Fibroblast of skin of abdomen (primary cell): Measurements from ENCODE around the gene HOOK2.

ENCODE experiments used
- DNase-seq: peaks from one replicate; pipeline ENCODE4 v3.0.0-alpha.2; 2013

HOOK2 gene

DNA sequence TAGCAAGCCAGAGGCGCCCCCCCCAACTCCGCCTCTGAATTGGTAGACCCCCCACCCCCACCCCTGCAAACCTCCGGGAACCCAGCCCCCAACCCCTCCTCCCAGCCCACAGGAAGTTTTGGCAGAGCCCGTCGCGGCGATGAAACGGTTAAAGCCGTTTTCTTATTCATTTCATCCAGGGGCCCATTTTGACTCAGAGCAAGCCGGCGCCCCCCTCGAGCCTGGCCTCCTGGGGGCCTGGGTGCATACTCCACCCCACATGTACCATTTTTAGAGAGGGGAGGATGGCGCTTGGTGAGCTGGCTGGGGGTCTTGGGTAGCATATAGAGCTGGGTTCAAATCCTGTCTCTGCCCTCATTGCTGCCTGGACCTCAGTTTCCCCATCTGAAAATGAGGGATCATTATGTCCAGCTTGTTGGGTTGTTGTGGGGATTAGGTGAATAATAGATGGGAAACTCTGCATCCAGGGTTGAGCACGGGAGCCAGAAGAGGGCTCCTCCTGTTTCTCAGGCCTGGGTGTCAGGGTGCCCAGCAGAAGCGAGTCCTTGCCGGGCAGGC lies 8.0 kb upstream of the HOOK2 start:
- DNase-seq = peak; percentile 67

DNA sequence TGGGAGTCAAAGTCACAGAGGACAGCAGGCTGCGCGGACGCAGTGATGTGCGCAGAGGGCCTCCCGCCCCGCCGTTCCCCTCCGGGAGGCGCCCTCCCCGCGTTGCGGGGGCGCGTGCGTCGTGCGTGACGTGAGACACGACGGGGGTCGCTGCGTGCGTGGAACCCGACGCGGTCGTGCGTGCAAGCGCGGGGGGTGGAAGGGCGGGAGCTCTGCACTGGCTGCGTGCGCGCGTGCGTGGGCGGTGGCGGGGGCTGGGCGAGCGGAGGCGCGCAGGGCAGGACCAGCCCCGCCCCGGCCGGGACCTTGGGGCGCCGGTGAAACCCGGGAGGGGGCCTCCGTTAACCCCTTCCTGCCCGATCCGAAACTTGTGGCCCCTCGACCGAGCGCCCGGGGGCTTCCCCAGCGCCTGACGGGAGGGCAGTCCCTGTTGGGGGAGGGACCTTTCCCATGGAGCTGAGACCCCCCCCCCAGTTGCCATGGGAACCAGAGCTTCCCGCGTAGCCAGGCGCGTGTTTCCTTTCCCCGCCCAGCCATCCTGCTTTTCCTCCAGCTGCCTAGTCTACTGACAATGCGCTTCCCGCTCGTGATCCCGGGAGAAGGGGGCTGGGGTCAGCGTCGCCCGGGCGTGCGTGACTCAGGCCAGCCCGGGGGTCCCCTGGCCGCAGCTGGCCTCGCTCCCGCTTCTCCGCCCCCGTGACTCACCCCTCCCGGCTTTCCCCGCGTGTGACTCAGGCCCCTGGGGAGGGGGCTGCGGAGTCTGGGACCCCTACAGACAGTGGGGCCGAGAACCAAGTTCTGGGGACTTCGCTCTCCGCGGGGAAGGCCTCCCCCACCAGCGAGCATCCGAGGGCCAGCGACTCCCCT lies 7.3 kb upstream of the HOOK2 start:
- DNase-seq = peak; percentile 91

DNA sequence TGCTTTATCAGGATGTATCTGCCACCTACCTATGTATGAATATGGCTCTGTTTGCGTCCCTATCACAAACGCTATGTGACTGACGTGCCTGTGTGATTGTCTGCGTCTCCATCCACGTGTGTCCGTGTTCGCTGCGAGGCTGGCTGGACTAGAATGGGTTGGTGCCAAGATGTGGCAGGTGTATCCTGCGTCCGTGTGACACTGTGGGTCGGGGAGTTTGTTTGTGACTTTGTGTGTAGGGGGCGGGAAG lies 6.7 kb upstream of the HOOK2 start:
- no peak for DNase-seq

DNA sequence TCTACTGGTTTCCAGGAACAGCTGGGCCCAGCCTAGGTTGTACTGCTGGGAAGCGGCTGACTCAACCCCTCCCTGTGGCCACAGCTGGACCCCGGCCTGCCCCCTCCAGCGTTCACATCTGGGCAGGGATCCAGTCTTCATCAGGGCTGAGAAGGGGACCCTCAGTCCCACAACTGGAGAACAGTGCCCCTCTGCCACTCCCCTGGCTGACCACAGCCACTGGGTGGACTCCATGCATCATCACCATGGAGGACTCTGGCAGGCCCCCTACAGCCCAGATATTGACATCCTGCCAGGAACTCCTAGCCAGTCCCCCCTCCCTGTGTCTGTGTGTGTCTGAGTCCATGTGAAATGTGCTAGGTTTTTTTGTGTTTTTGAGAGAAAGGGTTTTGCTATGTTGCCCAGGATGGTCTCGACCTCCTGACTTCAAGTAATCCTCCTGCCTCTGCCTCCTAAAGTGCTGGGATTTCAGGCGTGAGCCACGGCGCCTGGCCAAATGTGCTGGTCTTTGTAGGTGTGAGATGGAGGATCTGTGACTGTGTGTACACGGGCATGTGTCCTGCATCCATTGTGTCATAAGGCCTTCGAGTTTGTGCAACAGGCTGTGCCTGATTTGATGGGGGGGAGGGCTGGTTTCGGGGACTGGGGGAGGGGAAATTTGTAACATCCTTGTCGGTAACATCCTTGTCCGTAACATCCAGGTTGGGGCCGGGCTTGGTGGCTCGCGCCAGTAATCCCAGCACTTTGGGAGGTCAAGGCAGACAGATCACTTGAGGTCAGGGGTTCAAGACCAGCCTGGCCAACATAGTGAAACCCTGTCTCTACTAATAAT lies 4.0 kb upstream of the HOOK2 start:
- DNase-seq = peak; percentile 91

DNA sequence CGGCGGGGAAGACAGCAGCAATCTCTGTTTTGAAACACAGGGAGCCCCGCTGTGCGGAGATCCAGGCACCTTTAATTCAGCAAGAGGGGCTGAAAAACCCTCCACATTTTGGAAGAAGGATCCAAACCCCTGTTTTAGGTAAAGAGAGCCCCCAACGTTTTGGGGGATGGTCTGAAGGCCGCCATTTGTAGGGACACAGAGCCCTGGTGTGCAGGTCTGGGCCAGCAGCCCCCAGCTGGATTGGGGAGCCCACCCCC lies 3.5 kb upstream of the HOOK2 start:
- DNase-seq = no peak

DNA sequence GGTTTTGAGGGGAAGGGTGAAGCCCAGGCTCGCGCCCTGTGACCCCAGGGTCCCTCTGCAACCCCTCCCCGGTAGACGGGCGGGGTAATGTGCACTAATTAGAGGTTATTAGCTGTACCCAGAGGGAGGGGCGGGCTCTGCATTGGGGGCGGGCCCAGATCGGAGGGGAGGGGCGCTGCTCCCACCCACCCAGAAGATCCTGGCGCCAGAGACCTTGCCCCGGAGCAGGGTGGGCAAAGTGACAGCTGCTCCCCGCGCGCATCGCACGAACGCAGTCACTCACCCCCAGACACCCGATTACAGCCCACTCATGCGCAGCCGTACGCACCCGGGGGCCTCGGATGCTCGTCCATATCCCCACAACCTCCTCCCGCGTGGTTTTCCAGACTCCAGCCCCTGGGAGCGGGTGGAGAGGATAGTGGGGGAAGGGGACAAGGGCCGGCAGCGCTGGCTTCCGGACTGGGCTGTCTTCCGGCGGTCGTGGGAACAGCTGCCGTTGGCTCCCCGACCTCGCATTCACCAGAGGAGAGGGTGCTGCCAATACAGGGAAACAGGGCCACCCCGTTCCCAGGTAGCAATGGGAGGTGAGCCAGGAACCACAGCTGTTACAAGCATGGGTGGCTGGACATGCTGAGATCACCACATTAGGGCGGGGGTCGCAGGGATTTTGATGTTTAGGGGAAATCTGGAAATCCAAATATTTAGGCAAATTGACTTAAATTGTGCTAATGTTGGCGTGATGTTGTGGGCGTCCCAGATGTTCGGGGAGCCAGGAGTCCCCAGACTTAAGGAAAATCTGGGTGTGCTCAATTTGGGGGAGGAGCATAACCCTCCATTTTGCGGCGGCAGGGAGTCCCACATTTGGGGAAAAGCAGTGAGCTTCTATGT lies 2.9 kb upstream of the HOOK2 start:
- peak; percentile 83 for DNase-seq

DNA sequence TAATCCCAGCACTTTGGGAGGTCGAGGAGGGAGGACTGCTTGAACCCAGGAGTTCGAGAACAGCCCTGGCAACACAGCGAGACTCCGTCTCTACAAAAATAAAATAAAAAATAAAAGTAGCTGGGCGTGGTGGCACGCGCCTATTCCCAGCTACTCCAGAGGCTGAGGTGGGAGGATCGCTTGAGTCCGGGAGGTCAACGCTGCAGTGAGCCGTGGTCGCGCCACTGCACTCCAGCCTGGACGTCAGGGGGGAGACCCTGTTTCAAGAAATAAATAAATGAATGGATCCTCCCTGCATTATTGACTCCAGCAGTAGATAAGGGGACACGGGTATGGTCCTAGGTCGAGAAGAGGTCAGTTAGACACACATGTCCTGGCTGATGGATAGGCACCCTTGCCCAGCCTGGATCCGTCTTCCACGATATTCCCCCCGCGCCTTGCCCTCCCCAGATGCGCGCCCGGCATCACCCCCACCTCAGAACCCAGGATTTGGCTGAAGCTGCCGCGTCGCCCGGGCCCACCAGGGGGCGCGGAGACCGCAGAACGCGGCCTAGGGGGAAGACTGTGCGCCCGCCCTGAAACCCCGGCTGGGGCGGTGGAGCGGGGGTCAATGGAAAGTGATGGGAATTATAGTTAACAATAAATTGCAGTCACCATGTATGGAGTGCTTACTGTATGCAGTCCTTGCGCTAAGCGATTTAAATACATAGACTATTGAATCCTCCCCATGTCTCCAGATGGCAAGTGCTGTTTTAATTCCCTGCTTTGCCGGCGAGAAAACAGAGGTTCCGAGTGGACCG lies 2.1 kb upstream of the HOOK2 start:
- peak; percentile 78 for DNase-seq

DNA sequence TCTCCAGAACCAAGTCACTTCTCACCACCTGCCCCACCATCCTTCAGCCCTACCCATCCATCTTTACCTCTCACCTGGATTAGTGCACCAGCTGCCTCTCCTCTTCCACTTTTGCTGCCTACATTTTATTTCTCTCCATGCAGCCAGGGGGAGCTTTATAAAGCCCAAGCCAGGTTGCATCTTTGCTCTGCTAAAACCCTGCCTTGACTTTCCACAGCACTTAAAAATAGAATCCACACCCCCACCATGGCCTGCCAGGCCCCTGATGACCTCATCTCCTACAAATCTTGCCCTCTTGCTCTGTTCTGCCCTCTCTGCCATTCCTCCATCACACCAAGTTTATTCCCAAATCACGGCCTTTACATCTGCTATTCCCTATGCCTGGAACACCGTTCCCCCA lies 1.8 kb downstream of the HOOK2 start:
- DNase-seq = peak; percentile 33

DNA sequence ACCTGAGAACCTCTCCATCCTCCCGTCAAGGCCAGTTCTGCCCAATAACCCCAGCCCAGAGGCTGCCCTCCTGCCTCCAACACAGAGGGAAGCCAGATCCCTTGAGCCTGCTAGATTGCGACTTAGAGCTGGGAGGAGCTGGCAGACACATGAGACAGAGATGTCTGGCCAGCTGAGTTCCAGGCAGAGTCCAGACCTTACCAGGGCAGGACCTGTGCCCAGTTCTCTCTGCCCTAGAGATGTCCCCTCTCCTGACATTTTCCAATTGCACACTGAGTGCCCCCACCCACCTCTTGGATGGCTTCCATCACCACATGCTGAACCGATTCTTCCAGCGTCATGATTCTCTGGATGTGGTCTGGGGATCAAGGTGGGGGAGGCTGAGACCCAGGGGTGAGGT lies 3.0 kb downstream of the HOOK2 start:
- DNase-seq = no peak

DNA sequence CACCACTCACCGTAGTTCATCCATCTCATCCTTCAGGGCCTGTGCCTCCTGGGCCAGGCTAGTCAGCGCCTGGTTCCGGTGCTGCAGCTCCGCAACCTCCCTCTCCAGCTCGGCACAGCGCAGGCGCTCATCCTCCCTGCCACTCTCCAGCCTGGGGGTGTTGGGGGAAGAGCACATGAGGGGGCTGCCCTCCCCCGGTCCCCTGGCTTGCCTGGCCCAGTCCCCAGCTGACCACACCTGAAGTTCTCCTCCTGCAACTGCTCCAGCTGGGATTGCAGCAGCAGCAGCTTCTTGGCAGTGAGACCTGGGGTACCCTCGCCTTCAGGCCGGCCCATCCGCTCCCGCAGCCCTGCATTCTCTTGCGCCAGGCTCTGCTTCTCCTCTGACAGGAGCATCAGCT lies 4.4 kb downstream of the HOOK2 start:
- no peak for DNase-seq

DNA sequence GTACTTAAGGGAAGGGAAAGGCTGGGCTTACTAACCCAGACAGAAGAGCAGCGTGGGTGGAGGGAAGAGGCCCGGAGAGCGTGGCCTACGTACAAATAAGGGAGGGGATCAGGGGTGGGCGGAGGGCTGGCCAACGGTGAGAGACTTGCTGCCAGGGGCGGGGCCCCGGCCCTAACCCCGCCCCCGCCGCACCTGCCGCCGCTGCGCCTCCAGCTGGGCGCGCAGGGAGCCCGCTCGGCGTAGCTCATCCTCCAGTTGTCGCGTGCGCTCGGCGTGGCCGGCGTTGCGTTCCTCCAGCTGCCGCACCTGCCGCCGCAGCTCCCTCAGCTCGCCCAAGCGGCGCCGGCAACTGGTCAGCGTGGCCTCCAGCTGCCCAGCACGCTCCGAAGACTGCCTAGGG lies 5.7 kb downstream of the HOOK2 start:
- DNase-seq = no peak

DNA sequence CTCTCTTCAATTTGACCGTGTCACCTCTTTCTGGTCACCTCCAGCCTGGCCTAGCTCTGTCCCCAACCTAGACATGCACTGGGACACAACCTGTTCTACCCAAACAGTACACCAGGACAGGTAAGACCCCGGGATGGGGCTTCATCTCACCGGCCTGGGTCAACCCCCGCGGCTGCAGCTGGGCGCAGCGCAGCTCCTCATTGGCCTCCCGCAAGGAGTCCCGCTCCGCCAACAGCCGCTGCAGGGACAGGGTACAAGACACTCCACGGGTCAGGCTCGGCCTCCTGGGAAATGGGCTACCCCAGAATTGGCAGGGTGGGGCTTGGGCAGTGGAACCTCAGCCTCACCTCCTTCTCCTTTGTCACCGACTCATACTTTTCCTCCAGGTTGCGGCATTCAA lies 7.7 kb downstream of the HOOK2 start:
- DNase-seq = no peak

DNA sequence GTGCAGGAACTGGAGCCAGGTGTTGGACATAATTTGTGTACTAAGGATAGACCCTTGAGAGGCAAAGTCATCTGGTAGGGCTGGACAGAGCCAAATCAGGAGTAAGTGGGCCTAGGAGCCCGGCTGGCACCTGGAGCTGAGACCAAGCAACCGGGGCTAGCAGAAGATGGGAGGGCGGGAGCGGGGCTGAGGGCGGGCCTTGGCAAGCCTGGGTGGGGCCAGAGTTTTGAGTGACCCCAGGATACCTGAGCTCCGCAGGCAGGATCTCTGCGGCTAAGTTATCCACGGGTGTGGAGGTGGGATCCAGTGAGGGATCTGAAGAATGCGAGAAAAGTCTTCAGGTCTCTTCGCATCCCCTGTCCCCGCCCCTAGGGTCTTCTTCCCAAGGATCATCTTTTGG lies 8.2 kb downstream of the HOOK2 start:
- no peak for DNase-seq

DNA sequence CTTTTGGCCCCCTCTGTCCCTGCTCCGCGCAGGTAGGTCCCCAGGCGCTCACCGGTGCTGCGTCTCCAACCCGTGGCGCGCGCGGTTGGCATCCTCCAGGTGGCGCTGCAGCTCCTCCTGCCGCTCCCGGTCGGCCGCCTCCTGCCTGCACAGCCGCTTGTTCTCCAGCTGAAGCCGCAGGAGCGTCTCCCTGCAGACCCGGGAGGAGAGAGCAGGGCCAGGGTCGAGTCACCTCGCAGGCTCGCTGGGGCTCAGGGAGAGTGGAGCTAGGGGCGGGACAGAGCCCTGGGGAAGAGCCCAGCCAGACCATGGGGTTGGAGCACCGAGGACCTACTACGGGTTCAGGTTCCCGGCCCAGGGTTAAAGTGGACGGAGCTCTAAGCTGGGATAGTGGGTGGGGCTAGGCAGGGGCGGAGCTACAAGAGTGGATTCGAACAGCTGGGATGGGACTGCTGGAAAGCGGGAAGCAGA lies 9.3 kb downstream of the HOOK2 start:
- DNase-seq = peak; percentile 81

DNA sequence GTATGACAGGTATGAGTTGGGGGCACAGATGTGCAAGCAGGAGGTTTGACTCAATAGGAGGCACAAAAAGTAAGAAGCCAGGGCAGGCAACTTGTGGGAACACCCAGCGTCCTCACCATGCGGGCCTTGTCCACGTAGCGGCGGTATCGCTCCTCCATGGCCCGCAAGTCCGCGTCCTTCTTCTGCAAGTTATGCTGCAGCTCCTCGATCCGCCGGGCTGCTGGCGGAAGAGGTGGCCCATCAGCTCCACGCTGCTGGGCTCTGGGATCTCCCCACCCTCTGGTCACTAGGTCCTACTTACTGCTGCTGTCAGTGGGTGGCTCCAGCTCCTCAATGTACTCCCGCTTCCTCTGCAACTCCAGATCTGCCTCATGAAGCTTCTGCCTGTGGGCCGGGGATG lies 10.7 kb downstream of the HOOK2 start:
- DNase-seq = no peak

DNA sequence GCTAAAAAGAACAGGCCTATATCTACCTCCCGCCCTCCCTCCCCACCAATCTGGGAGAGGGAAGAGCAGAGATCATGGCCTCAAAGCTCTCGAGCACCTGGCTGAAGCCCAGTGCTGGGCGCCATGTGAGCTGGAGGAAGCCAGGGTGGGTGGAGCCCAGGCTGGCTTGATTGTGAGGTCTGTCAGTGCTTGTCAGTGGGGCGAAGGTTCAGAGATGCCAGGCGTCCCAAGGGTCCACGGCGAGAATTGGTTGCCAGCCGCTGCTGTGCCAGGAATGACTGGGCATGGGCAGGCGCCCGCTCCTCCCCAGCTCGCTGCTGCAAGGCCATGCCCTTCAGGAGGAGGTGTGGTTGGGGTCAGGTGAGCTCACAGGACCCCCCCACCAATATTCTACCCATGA lies 12.3 kb downstream of the HOOK2 start:
- no peak for DNase-seq

DNA sequence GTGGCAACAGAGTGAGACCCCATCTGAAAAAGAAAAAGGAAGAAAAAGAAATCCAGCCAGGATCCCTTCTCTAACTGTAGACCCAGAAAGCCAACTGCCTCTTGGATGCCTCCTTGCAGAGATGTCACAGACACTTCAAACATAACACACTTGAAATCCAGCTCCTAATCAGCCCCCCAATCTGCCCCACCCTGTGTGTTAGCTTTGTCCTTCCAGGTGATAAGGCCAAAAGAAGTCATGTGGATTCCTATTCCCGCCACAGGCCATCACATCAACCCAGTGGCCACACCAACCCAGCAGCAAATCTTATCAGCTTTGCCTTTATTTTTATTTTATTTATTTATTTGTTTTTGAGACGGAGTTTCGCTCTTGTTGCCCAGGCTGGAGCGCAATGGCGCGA lies 15.7 kb downstream of the HOOK2 start:
- no peak for DNase-seq

DNA sequence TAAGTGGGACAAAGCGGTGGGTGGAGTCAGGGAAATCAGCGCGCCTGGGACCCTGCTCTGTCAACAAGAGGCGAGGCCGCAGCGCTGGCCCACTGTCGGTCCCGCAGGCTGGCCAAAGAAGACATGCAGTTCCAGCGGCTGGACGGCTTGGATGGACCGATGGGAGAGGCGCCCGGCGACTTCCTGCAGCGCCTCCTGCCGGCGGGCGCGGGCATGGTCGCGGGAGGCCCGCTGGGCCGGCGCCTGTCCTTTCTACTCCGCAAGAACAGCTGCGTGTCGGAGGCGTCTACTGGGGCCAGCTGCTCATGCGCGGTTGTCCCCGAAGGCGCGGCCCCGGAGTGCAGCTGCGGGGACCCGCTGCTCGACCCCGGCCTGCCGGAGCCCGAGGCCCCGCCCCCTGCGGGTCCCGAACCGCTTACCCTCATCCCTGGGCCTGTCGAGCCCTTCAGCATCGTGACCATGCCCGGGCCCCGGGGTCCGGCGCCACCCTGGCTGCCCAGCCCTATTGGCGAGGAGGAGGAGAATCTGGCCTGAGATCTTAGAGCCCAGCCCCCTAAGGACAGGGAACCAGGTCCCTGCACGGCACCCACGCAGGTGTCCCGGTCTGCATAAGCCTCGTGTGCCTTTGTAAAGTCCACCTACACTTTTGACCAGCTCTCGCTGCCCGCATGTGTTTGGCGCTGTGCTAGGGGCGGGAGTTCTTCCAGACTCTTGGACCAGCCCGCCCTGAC lies 17.6 kb downstream of the HOOK2 start:
- peak; percentile 58 for DNase-seq

DNA sequence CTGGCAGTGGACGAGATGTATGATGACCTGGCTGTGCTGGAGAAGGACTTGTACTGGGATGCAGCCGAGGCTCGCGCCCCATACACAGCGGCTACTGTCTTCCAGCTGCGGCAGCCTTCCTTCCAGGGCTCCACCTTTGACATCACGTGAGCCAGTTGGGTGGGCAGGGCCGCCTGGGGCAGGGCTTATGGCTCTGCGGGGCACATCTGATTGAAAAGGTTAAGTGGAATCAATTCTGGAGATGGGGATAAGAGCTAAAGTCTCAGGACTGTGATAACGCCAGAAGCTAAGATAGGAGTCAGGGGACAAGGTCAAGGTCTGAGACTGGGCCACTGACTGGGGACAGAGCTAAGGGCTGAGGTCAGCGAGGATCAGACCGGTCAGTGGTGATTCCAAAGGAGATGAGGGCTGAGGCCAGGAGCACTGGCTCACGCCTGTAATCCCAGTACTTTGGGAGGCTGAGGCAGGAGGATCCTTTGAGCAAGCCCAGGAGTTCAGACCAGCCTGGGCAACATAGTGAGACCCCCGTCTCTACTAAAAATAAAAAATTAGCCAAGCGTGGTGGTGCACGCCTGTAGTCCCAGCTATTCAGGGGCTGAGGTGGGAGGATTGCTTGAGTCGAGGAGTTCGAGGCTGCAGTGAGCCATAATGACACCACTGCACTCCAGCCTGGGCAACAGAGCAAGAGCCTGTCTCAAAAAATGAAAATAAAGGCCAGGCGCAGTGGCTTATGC lies 19.0 kb downstream of the HOOK2 start:
- DNase-seq = no peak

DNA sequence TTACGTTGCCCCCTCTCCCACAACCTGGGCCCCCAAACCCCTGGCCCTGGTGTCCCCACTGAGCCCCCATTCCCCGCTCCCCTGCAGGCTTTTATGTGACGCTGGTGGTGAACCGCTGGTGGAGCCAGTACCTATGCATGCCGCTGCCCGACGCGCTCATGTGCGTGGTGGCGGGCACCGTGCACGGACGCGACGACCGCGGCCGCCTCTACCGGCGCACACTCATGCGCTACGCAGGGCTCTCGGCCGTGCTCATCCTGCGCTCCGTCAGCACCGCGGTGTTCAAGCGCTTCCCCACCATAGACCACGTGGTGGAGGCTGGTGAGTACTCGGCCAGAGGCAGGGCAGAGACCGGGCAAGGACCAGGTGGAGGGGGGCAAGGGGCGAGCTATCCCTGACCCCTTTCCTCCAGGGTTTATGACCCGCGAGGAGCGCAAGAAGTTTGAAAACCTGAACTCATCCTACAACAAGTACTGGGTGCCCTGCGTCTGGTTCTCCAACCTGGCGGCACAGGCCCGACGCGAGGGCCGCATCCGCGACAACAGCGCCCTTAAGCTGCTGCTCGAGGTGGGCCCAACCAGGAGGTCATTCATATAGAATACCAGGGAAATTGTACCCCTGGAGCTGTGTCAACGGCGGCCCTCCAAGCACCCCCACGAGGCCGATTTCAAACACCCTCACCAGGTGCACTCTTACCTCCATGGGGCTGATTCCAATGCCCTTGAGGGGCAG lies 20.7 kb downstream of the HOOK2 start:
- no peak for DNase-seq
